Activated CD4-positive, CD25-positive, alpha-beta regulatory T cell treated with anti-CD3 and anti-CD28 coated beads, Interleukin-2, amount 50 U/mL, for 24 hours (primary cell): Measurements from ENCODE around the gene UBAC2.
"Not testable (repeated sequence)": the region's sequence is repeated elsewhere in the genome, so short reads cannot be mapped to it uniquely, and the experiment has no call there.

Experiments
- ATAC-seq, 2 donors: fragments of 150-1000 bp; cut with Tn5 transposase; one replicate each; pipeline ENCODE4 v1.10.0; 2021; ENCODE audit warnings: mild to moderate bottlenecking in 1 of 2, moderate library complexity in 1 of 2

The UBAC2 gene

DNA sequence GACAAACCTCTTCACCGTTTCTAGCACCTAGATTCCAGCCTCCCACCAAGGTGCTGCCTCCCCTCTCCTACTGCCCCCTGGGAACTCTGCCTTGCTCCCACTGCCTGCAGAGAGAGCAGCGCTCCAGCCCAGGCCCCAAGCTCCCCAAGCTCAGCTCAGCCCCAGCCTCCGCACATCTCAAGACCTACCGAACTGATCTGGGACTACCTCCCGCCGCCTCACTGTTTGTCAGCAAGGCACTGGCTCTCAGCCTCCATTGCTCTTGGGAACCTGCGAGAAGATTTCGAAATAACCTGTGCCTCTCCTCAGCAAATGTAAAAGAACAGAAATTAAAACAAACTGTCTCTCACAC is 198.9 kb downstream of the UBAC2 start:
- ATAC-seq = no peak

DNA sequence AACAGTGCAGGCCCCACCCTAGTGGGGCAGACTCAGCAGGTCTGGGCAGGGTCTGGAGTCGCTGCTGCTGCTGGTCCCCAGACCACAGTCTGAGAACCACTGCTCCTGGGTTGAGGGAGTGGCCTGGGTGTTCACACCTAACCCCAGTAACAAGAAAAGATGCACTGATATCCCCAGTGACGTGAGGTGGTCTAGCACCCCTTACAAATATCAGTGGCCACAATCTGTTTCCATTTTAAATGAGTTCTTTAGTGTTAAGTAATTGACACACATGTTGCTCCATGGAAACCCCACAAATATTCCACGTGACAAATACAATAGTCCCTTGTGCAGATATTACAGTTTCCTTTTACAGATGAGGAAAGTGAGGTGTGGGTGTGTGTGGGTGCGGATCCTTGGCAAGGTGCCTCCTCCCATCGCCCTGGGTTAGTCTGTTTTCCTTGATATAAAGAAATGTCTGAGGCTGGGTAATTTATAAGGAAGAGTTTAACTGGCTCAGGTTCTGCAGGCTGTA is 202.9 kb downstream of the UBAC2 start:
- ATAC-seq = peak; percentile 17 to 28

GRCh38 chr13:99404005-99404755 is 203.5 kb downstream of the UBAC2 start:
- no peak for ATAC-seq

DNA sequence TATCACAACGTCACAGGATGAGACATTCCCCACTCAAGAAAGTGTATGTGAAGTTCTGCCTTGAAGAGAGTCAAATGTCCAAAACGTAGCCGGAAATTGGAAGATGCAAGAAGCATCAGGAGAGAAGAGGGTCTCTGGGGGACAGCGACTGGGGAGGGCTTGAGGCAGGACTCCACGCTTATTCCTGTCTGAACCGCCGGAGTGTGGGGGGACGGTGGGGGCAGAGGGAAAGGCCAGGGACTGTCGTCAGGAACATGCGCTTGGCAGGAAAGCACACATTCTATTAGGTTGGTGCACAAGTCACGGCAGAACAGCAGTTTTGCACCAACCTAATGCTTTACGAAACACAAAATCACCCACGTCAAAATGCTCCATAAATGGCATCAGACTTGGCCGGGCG is 205.3 kb downstream of the UBAC2 start:
- ATAC-seq = no peak

DNA sequence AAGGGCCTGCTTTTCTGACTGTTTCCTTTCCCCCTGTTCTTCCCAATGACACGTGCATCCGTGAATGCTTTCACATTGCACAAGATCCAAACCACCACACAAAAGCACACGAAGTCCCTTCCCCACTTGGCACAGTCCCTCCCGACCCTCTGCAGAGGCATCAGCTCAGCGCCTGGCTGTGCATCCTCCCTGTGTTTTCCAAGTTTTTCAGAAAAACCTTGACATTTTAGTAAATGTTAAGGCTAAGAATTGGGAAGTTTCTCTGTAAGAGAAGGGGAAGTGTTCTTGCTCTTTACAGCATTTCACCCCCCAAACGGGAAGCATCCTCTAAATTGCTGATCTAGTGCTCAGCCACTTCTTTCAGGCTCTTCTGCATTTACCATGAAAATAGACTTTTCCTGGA is 206.1 kb downstream of the UBAC2 start:
- no peak for ATAC-seq

- ATAC-seq = no peak
Observed at GRCh38 chr13:99407906-99408702, 207.4 kb downstream of the UBAC2 start.

DNA sequence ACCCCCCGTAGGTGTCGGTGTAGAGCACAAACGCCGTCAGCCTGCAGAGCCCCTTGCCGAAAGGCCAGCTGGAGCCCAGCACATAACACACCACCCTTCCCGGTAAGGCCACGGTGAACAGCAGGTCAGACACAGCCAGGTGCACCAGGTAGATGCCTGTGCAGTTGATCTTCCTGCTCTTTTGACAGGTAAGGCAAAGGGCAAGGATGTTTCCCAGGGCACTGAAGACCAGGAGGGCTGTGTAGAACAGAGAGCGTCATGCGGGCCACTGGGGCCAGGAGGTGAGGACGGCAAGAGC is 208.0 kb downstream of the UBAC2 start:
- ATAC-seq = no peak

GRCh38 chr13:99409461-99410083 is 208.9 kb downstream of the UBAC2 start:
- ATAC-seq = not testable (repeated sequence)

GRCh38 chr13:99410646-99411475 is 210.2 kb downstream of the UBAC2 start:
- not testable (repeated sequence) for ATAC-seq

GRCh38 chr13:99412856-99413255 is 212.2 kb downstream of the UBAC2 start:
- ATAC-seq = no peak

- no peak for ATAC-seq
Observed at GRCh38 chr13:99414048-99414995, 213.7 kb downstream of the UBAC2 start.

DNA sequence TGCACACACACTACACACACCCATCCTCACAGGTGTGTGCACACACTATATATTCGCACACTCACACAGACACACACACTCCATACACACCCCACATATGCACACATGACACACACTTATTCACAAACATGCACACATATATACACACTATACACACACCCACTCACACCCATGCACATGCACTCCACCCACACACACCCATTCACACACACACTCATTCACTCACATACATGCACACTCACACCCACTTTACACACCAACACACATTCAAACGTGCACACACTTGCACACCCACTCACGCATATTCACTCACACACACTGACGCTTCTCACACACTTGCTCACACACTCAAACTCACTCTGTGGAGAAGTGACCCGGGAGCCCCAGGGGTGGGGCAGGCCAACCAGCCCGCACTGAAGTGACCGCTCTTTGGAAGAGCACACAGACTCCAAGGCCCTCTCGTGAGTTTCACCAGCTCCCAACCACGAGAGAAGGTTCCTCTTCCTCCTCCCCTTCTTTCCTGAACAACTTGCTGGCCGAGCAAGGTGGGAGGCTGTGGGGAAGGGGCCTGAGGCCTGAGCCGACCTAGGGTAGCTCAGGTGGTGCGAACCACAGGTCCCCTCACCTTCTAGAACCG is 214.5 kb downstream of the UBAC2 start:
- ATAC-seq = no peak

DNA sequence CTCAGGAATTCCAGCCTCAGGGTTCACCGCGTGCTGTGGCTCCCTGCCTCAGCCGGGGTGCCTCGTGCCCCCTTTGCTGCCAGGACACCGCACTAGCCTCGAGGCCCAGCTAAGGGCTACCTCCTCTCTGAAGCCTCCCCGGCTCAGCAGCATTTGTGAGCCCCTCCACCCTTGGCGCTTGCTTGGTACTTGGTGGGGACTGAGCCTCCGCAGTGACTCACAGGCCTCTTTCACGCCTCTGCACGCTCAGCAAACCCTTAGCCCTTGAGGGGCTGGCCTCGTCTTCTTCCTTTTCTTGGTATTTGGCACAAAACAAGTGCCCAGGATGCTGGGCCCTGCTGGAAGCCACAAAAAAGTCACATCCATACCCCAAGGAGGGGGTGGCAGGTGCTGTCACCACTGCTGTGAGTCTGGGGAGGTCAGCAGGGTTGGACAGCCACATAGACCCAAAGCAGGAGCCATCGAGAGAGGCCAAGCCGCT is 215.2 kb downstream of the UBAC2 start:
- peak in 1 of 2 donors; percentile 20 for ATAC-seq

- ATAC-seq = no peak
Observed at GRCh38 chr13:99416411-99417121, 215.9 kb downstream of the UBAC2 start.

DNA sequence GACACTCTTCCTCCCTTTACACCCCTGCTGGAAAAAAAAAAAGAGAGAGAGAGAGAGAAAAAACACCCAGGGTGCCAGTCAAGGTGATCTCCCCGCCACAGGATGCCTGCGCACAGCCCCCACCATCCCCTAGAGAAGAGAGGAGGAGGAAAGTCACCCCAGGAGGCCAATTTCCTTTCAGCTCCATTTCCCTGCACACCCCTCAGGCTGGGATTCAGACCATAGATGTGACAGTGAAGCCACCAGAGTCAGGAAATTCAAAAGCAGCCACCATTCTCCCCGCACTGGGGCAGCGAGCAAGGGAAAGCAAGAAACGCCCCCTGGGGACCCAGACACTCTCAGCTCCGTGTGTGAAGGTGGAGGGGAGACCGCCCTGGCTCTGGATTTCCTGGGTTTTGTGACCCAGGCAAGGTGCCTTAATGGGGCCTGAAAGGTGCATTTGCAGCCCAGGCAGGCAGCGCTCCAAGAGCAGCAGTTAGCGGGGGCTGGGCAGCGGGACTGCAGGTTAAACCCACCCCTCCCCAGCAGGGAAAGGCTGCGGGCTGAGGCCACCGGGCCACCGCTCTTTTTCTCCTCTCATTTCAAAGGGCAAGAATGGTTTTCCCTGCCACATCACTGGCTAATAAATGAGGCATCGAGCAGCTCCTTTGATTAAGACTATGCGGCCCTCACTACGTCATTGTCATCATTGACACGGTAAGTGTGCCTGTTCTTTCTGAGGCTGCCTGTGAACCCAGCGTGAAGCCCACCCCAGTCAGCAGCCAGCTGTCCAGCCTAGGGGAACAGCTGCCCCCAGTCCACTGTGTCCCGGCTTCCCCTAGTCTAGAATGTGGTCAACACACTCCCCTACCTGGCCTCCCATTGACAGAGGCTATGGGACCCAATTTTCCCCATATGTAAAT is 216.8 kb downstream of the UBAC2 start:
- no peak for ATAC-seq

DNA sequence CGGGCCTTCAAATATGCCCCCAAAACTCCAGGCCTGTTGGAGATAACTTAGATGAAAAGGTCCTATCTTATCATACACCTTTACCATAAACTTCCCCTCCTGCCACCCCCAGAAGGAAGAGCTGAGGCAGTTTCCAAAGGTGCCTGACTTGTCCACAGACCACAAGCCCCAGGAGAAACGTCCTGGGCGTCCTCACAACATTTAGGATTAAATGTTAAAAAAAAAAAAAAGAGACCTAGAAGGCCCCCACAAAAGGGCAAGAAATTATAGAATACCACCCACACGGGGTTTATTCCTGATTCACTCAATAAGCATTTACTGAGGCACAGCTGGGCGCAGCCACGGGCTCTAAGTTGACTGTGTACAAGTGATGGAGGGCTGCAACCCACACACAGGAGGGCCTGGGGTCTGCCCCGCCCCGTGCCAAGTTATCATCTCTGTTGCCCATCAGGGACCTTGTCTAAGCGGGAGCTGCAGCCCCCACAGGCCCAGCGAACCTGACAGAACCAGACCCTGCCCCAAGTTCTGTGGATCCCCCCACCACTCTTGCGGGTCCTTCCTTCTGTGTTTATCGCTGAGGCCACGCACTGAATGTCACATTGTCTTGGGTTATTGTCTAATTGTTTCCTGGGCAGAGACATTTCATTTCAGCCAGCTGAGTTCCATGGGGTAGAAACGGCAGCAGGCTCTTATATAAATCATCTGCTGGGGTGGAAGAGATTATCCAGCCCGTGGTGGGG is 217.6 kb downstream of the UBAC2 start:
- no peak for ATAC-seq

GRCh38 chr13:99418843-99419140 is 218.1 kb downstream of the UBAC2 start:
- no peak for ATAC-seq

- ATAC-seq = no peak
Observed at GRCh38 chr13:99419591-99420243, 219.1 kb downstream of the UBAC2 start.
